Measurements from ENCODE around the gene ZNF212. TPM values are rescaled to one million over a fixed set of nuclear protein-coding genes. Genes with fewer than 3 reads are reported as not detected.
"Not testable (repeated sequence)": the region's sequence is repeated elsewhere in the genome, so short reads cannot be mapped to it uniquely, and the experiment has no call there.

Gene ZNF212
- total RNA-seq, 4 donors from 2014 or later = 6.7 to 12.5 (median 9.7) TPM

- WGBS, 2 donors = 92 to 94% methylated on average over 2 of the region's 2 CpGs
- Histone ChIP-seq H3K4me1 (peaks cover 0 to 5% of the 10 kb centered on the region in 2 donors), H3K27me3 (no peaks in the 10 kb centered on the region), H3K27ac (no peak overlapping the region), H3K4me3 (replicated peaks in 1 of 3) (no peak overlapping the region), H3K9me3 (no peaks in the 10 kb centered on the region), H3K36me3 (peaks cover 28 to 31% of the 10 kb centered on the region in 2 donors)
- intact Hi-C loops (cut with DNase I) = no loop called here
- TF ChIP-seq POLR2A (IDR thresholded peaks at IDR 0.05) = no peak
- TF ChIP-seq, protein P1, sequence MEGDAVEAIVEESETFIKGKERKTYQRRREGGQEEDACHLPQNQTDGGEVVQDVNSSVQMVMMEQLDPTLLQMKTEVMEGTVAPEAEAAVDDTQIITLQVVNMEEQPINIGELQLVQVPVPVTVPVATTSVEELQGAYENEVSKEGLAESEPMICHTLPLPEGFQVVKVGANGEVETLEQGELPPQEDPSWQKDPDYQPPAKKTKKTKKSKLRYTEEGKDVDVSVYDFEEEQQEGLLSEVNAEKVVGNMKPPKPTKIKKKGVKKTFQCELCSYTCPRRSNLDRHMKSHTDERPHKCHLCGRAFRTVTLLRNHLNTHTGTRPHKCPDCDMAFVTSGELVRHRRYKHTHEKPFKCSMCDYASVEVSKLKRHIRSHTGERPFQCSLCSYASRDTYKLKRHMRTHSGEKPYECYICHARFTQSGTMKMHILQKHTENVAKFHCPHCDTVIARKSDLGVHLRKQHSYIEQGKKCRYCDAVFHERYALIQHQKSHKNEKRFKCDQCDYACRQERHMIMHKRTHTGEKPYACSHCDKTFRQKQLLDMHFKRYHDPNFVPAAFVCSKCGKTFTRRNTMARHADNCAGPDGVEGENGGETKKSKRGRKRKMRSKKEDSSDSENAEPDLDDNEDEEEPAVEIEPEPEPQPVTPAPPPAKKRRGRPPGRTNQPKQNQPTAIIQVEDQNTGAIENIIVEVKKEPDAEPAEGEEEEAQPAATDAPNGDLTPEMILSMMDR (IDR thresholded peaks at IDR 0.05) = no peak
- no peak for DNase-seq
Measured at GRCh38 chr7:149257146-149257545, 17.7 kb downstream of the ZNF212 start.

DNA sequence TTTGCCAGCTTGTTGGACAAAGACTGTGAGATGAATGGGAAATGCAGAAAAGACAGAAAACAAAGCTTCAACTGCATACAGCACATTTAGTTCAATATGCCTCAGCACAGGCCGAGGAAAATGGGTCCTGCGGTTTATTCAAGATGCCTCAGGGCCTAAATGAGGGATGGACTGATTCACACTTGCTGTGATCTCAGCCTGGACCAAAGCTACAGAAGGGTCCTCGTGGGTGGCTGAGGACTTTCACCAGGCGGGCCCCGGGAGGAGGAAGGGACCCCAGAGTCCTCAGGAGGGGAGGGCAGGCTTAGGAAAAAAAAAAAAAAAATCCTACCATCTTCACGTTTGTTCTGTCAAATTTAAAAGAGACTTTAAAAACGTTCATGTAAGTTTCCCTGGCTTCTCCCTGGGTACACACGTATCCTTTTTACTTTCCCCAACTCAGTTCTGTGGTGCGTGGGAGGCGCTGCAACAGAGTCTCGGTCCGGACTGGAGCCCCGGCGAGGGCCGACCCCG is 21.9 kb downstream of the ZNF212 start:
- peak overlapping the region; percentile 71 to 84 (median 78) for H3K27ac ChIP-seq
- WGBS, 2 donors = 4 to 6% methylated on average over 16 of the region's 16 CpGs
- intact Hi-C loops (cut with DNase I) = no loop called here
- no peaks in the 10 kb centered on the region for H3K27me3 ChIP-seq
- no peak for TF ChIP-seq POLR2A (IDR thresholded peaks at IDR 0.05)
- TF ChIP-seq, protein P1 (IDR thresholded peaks at IDR 0.05) = no peak
- no peak for DNase-seq
- peaks cover 11 to 16% of the 10 kb centered on the region in 2 donors for H3K4me1 ChIP-seq
- peak overlapping the region; percentile 41 to 61 (median 48) for H3K4me3 ChIP-seq (replicated peaks in 1 of 3)
- no peaks in the 10 kb centered on the region for H3K9me3 ChIP-seq
- H3K36me3 ChIP-seq = peaks cover 5 to 6% of the 10 kb centered on the region in 2 donors

DNA sequence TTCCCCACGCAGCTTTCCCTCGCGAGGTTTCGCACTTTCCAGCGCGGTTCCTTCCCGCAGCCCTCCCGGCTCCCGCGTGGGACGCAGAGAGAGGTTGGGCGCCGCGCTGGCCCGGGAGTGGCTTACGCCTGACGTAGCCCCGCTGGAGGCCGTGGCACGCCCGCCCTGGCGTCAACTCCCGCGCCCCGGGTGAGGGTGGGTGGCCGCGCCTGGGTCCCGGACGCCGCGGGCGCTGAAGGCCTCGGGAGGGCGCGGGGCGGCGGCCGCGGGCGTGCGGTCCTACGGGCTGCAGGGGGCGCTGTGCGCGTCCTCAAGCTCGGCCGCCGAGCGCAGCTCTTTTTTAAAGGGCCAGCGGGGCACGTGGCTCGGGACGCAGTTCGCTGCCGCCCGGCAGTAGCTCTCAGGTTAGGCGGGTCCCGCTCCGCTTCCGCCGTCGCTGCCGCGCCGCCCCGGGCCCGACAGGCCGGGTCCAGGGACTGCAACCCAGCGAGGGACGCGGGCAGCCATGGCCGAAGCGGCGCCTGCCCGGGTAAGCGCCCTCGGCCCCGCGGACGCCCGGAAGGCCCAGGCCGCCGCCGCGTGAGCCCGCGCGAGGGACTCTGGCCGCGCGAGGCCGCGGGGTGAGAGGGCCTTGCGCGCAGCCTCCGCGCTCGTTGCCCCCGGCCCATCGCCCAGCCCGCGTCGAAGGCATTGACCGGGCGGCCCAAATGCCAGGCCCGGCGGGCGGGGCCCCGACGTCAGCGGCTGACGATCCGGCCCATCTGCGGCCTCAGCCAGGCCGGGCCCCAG is 22.6 kb downstream of the ZNF212 start, which contains the start of gene ZNF783:
Gene ZNF783 (plus strand): TSS at position 368 of the 789 bp plus-strand sequence. CDS start 138 bp downstream, at position 506.
- intact Hi-C loops (cut with DNase I) = no loop called here
- Histone ChIP-seq H3K27me3 (no peaks in the 10 kb centered on the region), H3K4me1 (peaks cover 11 to 16% of the 10 kb centered on the region in 2 donors), H3K36me3 (peaks cover 12 to 13% of the 10 kb centered on the region in 2 donors), H3K9me3 (no peaks in the 10 kb centered on the region), H3K27ac (peak within 1 kb of the TSS; percentile 71 to 84 (median 78)), H3K4me3 (replicated peaks in 1 of 3) (peak within 1 kb of the TSS; percentile 41 to 61 (median 48))
- DNase-seq = peak; percentile 88 to 90
- WGBS, 2 donors = 1 to 4% methylated on average over 19 to 38 of the region's 115 CpGs
- TF ChIP-seq, protein P1 (IDR thresholded peaks at IDR 0.05) = peak in 5 of 6 experiments; percentile 17 to 96 (median 91)
- peak in 1 of 2 donors; percentile 51 for TF ChIP-seq POLR2A (IDR thresholded peaks at IDR 0.05)

DNA sequence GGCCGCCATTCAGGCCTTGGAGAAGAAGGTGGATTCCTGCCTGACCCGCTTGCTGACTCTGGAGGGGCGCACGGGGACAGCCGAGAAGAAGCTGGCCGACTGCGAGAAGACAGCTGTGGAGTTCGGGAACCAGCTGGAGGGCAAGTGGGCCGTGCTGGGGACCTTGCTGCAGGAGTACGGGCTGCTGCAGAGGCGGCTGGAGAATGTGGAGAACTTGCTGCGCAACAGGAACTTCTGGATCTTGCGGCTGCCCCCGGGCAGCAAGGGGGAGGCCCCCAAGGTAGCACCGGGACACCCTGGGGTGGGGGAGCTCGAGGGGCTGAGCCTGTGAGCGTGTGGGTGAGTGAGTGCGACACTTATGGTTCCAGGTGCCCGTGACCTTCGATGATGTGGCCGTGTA is 27.0 kb downstream of the ZNF212 start:
- TF ChIP-seq, protein P1 (IDR thresholded peaks at IDR 0.05) = no peak
- no peak for TF ChIP-seq POLR2A (IDR thresholded peaks at IDR 0.05)
- Histone ChIP-seq H3K9me3 (no peaks in the 10 kb centered on the region), H3K4me3 (replicated peaks in 1 of 3) (no peak overlapping the region), H3K27me3 (no peaks in the 10 kb centered on the region), H3K36me3 (peaks cover 16 to 33% of the 10 kb centered on the region in 2 donors), H3K27ac (no peak overlapping the region), H3K4me1 (peaks cover 11 to 12% of the 10 kb centered on the region in 2 donors)
- DNase-seq = no peak
- WGBS, 2 donors = 92 to 96% methylated on average over 21 of the region's 21 CpGs
- intact Hi-C loops (cut with DNase I) = no loop called here

- TF ChIP-seq POLR2A (IDR thresholded peaks at IDR 0.05) = no peak
- TF ChIP-seq, protein P1 (IDR thresholded peaks at IDR 0.05) = no peak
- peaks cover 7% of the 10 kb centered on the region in 2 donors for H3K4me1 ChIP-seq
- H3K9me3 ChIP-seq = no peaks in the 10 kb centered on the region
- no peak for DNase-seq
- no peaks in the 10 kb centered on the region for H3K27me3 ChIP-seq
- 93 to 96% methylated on average over 8 of the region's 8 CpGs for WGBS, 2 donors
- H3K4me3 ChIP-seq (replicated peaks in 1 of 3) = no peak overlapping the region
- H3K27ac ChIP-seq = no peak overlapping the region
- peaks cover 24 to 44% of the 10 kb centered on the region in 2 donors for H3K36me3 ChIP-seq
- intact Hi-C loops (cut with DNase I) = no loop called here
Measured at GRCh38 chr7:149267733-149268132, 28.3 kb downstream of the ZNF212 start.

DNA sequence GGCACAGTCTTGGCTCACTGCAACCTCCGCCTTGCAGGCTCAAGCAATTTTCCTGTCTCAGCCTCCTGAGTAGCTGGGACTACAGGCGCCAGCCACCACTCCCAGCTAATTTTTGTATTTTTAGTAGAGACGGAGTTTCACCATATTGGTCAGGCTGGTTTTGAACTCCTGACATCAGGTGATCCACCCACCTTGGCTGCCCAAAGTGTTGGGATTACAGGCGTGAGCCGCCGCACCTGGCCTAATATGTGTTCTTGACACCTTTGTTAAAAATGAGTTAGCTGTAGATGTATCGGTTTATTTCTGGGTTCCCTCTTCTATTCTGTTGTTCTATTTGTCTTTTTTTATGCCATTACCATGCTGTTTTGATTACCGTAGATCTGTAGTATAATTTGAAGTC is 35.0 kb downstream of the ZNF212 start:
- DNase-seq; H3K27ac ChIP-seq; H3K4me3 ChIP-seq (replicated peaks in 1 of 3); H3K27me3 ChIP-seq; intact Hi-C loops (cut with DNase I); H3K9me3 ChIP-seq; H3K4me1 ChIP-seq: not testable (repeated sequence)
- 98 to 99% methylated on average over 8 of the region's 8 CpGs for WGBS, 2 donors
- peaks cover 25 to 48% of the 10 kb centered on the region in 2 donors for H3K36me3 ChIP-seq
